Measurements from ENCODE around the gene POF1B. TPM values are rescaled to one million over a fixed set of nuclear protein-coding genes. Genes with fewer than 3 reads are reported as not detected.
"Not testable (repeated sequence)": the region's sequence is repeated elsewhere in the genome, so short reads cannot be mapped to it uniquely, and the experiment has no call there.

Gene POF1B
- 1 to 10 TPM in 2 of 10 donors, under 1 TPM in 7, not detected in 1; 0.04 to 1.3 (median 0.12) TPM for polyA plus RNA-seq (ENCODE audit: insufficient read length in 10 of 10)
- long read RNA-seq, donor 1, result 0 reads
- long read RNA-seq, donor 2, result 0 reads
- long read RNA-seq, donor 3, result 0 reads
- long read RNA-seq, donor 4, result 0 reads
- long read RNA-seq, donor 5, result 0 reads
- long read RNA-seq, donor 6, result 0 reads
- long read RNA-seq, donor 7, result 0 reads
- long read RNA-seq, donor 8, result 0 reads
- long read RNA-seq, donor 9, result 0 reads

DNA sequence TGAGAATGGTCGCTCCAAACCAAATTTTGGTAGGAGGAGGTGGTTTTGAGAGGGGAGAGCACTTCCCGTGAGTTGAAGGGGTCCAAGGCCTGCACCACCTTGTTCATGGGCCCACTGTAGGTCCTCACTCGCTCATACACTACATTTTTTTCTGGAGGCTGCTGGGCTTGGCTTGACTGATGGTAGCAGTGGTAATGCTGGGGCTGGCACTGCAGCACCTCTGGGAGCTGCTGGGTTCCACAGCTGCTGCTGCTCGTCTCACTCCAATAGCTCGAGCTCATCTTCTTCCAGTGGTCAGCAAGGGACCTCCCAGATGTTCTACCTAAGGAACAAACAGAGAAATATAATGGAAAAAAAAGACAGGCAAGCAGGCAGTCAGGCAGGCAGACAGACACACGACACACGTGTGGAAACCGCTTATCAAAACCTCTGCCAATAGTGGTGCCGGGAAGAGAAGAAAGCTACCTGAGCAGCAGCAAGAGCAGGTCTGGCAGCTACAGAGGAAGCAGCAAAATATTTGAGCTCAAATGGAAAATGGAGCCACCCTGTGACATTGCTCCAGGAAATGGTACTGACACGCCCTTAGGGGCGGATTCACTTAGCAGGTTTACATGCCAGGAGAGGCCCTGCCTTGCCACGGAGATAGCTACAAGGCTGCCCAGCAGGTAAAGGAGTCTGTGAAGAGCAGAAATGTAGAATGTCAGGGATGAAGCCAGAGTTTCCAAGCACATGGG is at the start of gene POF1B:
Gene POF1B, minus strand, starts transcription at position 492 of the 734 bp plus-strand sequence. Its CDS starts 211 bp downstream, at position 281.
- no peak for DNase-seq

- no peak for DNase-seq
Measured at GRCh38 chrX:85429066-85429465, 49.6 kb upstream of the POF1B start.

DNA sequence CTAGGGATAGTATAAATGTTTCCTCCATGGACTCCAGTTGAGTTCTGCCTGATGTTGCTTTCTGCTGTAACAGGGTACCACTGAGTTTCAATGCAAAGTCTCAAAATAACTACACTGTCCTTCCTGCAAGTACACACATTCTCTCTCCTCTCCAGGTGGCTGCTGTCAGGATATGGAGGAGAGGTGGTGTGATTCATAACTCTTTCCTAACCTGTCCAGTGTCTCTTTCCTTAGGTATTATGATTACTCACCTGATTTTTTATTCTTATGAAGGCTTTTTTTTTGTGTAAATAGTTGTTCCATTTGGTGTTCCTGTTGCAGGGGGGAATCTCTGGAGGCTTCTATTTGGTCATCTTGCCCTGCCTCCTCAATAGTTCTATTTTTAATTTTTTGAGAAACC is 39.8 kb upstream of the POF1B start:
- no peak for DNase-seq

DNA sequence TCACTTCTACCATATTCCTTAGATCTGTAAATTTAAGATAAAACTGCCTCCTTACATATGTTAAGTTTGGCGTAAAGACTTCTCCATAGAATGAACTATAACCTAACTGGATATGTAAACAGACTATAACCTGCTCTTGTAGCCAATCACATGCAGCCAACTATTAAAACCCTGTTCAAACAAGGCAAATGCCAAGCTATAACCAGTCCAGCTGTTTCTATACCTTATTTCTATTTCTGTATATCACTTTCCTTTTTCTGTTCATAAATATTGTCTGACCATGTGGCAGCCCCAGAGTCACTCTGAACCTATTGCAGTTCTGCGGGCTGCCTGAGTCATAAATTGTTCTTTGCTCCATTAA is 12.4 kb upstream of the POF1B start:
- no peak for DNase-seq

GRCh38 chrX:85391185-85391877 is 11.9 kb upstream of the POF1B start:
- DNase-seq, result no peak

DNA sequence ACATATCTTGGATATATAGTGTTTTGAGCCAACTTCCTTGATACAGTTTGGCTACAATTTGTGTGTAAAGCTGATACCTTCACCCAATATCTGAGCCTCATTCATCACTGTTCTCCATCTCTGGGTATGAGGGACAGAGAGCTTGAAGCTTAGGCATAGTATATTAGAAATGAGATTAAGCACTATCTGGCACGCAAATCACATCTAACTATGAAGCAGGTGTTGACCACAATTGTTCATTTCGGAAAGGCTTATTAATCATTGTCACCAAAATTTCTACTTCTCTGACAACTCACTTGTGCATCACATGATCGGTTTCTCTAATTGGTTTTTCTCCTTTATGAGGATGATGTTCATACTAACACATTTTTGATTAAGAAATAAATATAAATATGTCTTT is 2.1 kb upstream of the POF1B start:
- DNase-seq, result no peak

DNA sequence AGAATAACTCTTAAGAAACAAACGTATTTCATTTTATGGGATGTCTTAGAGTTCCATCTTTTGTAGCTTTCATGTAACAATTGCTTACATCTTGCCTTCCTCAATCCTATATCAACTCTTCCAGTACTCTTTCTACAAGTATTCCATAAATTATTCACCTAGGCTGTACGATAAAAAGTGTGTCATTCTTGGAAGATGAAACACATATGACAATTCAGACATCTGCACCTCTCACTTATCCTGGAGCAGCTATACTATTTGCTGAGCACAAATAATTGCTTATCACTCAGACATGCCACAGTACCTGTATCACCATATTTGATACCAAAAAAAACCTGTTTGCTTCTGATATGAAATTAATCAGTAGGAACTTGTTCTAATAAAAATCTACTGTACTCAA is 1.0 kb downstream of the POF1B start:
- no peak for DNase-seq

- no peak for DNase-seq
Measured at GRCh38 chrX:85375333-85375738, 4.1 kb downstream of the POF1B start.

DNA sequence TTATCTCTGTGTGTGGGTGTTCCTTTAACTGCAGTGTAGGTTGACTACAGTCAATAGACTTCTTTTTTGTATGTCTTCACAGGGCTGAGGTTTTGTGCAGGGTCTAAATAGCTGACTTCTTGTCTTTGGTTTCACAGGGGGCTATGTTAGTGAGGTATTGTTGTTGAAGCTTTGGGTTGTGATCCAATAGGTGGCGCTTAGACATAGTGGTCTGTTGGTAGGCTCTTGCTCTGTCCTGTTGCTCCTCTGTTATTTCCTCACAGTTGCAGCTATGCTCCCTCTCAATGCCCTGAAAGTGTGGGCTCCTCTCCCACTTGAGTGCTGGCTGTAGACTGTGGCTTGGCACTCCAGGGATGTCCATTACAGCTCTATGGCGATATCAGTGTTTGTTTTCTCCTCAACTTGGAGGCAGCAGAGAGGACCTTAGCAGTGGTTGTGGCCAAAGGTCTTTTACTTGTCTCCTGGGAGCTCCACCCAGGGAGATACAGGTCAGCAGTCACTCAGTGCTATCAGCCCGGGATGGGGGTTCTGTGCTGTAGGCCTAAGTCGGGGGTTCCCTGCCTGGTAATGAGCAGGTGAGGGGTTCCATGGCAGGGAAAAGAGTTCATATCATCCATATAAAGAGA is 14.0 kb downstream of the POF1B start:
- no peak for DNase-seq

DNA sequence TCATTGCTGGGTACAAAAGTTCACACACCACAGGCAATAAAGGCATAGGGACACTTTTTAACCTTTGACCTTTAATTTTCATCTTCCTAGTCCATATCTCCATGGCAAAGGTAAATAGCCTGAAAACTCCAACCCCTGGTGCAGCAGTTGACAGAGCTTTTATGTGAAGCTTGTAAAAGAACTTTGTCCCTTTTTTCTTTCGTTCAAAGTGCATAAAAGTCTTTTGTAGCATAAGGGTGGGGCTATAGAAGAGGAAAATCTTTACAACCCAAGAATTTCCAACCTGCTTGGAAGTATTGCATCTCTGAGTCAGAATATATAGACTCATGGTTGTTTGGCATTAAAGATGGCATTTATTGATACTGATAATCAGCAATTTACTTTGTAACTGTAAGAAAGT is 20.4 kb downstream of the POF1B start:
- no peak for DNase-seq

- no peak for DNase-seq
Measured at GRCh38 chrX:85345523-85345922, 33.9 kb downstream of the POF1B start.

DNA sequence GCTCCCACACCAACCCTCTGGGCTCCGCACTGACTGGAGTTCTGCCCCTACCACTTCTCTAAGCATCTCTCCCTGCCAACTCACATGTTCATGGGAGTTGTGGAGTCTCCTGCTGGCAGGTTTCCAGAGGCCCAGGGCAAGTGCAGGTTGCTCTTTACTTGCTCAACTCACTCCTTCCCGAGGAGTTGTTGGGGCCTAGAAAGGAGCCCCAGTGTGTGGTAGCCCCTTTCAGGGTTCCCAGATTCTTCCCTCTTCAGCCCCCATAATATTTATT is 52.5 kb downstream of the POF1B start:
- no peak for DNase-seq

GRCh38 chrX:85326234-85327059 is 53.0 kb downstream of the POF1B start:
- DNase-seq, result no peak

- not testable (repeated sequence) for DNase-seq
Measured at GRCh38 chrX:85311348-85311747, 68.1 kb downstream of the POF1B start.

DNA sequence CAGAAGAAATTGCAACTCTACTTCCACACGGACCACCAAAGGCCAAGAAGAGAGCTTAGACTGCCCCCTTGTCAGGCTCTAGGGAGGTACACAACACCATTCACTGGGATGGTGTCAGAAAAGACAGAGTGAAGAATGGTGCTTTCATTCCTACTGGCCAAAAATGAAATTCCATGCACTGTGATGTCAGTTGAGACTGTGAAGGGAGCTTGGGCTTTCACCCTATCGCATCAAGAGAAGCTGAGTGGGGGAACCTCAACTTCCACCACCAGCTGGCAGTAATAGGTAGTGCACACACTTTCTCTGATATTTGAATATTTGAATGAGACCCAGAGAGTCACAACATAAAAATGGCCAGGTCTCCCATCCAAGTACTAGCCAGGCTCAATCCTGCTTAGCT is 69.7 kb downstream of the POF1B start:
- DNase-seq, result no peak

DNA sequence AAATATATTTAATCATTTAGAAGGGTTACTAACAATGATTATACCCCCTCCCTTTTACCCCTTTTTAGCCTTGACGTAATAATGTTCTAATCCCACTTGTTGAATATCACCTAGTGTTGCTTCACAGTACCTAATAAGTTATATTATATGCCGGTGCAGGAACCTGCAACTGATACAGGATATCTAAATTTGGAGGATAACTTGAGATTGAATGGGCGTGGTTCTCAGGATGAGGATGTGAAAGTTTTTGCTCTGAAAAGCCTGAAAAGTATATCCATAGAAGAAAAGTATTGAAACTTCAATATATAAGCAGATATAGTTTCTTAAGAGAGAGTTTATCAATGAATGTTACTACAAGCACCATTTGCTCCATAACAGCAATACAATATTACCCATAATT is 75.9 kb downstream of the POF1B start:
- DNase-seq, result no peak

- no peak for DNase-seq
Measured at GRCh38 chrX:85288992-85289723, 90.3 kb downstream of the POF1B start.

DNA sequence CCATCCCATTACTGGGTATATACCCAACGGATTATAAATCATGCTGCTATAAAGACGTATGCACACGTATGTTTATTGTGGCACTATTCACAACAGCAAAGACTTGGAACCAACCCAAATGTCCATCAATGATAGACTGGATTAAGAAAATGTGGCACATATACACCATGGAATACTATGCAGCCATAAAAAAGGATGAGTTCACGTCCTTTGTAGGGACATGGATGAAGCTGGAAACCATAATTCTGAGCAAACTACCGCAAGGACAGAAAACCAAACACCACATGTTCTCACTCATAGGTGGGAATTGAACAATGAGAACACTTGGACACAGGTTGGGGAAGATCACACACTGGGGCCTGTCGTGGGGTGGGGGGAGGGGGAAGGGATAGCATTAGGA is 94.2 kb downstream of the POF1B start:
- not testable (repeated sequence) for DNase-seq

DNA sequence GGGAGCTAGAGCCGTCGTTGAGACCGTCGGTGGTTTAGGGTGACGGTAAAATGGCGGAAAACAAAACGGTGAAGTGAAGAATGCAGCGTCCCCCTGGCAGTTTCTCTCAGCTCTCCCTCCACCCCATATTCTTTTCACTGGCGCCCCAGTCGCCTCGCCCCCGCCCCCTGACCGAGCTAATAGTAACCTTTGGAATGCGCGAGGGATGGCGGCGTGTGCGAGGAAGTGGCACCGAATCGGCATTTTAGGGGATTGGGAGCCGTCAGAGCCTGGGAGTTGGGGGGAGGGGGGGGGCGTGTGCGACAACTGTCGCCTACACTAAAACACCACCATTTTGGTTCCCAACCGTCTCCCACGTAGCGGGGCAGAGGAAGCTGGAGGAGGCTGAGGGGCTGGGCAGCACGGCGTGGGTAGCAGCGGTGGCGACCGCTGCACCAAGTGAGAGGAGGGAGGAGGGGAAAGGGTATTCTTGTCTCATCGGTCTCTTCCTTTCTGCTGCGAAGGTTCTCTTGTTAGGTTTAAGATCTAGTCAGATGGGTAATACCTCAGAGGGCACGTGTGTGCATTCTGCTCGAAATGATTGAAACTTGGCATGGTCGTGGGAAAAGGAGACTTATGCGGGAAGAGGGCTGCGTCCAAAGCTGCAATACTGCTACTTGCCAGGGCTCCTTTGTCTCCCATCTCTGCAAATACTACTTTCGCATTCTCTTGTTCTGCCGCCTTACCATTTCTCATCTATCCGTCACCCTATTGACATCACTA is 134.8 kb downstream of the POF1B start:
- DNase-seq, result peak in 2 of 3 donors; percentile 35 to 77

- DNase-seq, result peak; percentile 69 to 94 (median 88)
Measured at GRCh38 chrX:85243761-85244449, 135.6 kb downstream of the POF1B start, which contains the start of the genes SATL1 and ZNF711. SATL1 (minus strand) TSS chrX:85243779; CDS start chrX:85108968, 134,811 bp downstream. ZNF711 (plus strand) TSS chrX:85243991; CDS start chrX:85247573, 3,582 bp downstream.
